D721Med (cell line): Measurements from ENCODE around the gene MUC20.
A peak's percentile ranks its signal among the peaks of the same experiment; 100 is the strongest.
"Not testable (repeated sequence)": the region's sequence is repeated elsewhere in the genome, so short reads cannot be mapped to it uniquely, and the experiment has no call there.

ENCODE experiments used
- DNase-seq: peaks from one replicate; pipeline ENCODE4 v3.0.0; 2011; ENCODE audit warnings: low spot score; ENCODE audit not compliant: insufficient read length
- FAIRE-seq: peaks from 2 replicates; lab custom pipeline; 2011; peaks lifted over from hg19 to GRCh38; lab: Jason Lieb, UNC
- CTCF ChIP-seq: IDR thresholded peaks from 2 replicates; pipeline ENCODE4 v1.5.1; 2012; ENCODE audit warnings: mild to moderate bottlenecking, control low read depth; ENCODE audit not compliant: insufficient read depth; ENCODE audit errors: missing control alignments

The MUC20 gene

DNA sequence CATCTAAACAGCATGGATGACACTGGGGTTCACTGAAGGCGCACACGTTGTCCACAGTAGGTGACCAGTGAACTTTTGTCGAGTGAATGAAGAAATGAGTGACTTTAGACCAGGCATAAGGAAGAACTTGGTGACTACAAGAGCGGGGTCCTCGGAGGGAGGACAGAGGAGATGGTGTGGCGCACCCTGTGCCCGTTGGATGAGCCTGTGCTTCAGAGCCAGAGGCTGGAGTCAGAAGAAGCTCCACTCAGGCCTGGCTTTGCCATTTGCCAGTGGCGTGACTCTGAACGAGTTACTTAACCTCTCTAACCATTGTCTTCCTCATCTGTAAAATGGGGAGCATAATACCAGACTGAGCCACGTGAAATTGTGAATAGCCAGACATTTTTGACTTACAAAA, 48.8 kb downstream of the MUC20 start:
- no peak for TF ChIP-seq CTCF
- FAIRE-seq: no peak
- peak; percentile 2 for DNase-seq

DNA sequence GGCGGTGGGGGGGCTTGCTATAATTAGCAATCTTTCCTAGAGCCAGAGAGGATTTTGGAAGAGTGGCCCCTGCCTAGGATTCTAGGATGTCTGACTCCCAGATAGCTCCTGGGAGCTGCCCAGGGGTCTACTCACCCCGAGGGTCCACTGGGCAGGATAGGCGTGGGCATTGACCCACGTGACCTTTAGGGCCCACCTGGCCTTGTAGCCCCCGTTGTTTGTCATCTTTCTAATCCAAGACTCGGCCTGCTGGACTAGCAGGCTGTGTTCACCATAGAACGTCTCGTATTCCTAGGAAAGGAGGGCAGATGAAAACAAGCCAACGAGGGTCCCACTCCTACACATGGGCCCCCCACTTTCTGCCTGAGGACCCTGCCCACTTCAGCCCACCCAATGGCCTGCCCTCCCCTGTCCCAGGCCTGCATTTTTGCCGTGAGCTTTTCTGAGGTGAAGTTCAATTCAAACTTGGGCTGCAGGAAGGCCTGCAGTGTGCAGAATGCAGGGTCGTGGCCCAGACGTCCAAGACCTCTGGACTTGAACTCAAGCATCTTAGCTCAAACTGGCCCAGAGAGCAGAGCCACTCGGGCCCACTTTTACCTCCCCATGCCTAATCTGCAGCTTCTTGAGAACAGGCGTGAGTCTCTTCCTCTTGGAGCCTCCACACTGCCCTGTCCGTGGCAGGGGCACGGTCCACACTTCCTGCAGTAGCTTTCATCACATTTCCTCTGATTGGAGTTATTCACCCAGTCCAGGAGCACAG, 49.5 kb downstream of the MUC20 start:
- FAIRE-seq: no peak
- peak; percentile 6 for DNase-seq
- no peak for TF ChIP-seq CTCF

DNA sequence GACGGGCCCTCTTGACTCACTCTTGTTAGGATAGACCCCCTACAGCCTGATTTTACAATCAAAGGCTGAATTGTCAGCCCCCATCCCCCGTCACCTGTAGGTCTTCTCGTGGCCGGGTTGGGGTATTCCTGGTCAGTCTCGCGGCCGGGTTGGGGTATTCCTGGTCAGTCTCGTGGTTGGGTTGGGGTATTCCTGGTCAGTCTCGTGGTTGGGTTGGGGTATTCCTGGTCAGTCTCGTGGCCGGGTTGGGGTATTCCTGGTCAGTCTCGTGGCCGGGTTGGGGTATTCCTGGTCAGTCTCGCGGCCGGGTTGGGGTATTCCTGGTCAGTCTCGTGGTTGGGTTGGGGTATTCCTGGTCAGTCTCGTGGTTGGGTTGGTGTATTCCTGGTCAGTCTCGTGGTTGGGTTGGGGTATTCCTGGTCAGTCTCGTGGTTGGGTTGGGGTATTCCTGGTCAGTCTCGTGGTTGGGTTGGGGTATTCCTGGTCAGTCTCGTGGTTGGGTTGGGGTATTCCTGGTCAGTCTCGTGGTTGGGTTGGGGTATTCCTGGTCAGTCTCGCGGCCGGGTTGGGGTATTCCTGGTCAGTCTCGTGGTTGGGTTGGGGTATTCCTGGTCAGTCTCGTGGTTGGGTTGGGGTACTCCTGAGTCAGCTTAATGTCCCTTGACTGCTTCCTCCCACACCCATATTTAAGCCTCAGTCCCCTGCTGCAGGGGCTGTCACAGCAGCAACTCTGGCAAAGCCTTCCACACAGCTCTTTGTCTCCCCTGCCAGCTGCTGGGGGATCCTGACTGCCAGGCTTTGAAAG, 50.3 kb downstream of the MUC20 start:
- not testable (repeated sequence) for FAIRE-seq
- DNase-seq: peak; percentile 12

DNA sequence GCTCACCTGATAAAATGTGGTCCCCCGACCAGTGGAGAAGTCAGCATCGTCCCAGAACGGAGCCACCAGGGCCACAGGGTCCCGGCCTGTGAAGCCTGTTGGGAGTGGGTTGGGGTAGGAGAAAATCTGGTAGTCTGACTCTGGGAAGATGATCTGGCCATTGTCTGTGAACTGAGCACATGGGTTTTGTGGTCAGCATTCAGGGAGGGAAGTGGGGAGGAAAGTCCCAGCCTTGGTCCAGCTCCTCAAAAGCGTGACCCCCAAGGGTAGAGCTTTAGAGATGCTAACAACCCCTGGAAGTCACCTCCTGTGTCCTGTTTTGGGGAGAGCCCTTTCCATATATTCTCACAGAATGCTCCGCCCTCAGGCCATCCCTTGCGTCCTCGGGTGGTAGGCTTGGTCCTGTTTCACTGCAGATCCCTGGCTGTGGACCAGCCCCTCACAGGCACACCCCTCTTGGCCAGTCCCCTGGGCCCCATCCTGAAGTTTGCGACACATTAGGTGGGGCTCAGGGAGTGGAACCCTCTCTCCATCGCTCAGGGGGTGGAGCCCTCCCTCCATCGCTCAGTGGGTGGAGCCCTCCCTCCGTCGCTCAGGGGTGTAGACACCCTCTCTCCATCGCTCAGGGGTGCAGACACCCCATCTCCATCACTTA, 51.0 kb downstream of the MUC20 start:
- DNase-seq (no peak), FAIRE-seq (no peak)
- TF ChIP-seq CTCF: no peak

GRCh38 chr3:195773956-195774537, 53.3 kb downstream of the MUC20 start:
- FAIRE-seq: no peak
- no peak for TF ChIP-seq CTCF

GRCh38 chr3:195774917-195775316, 54.1 kb downstream of the MUC20 start:
- DNase-seq: peak; percentile 63
- no peak for FAIRE-seq
- peak; percentile 75 for TF ChIP-seq CTCF

More at GRCh38 chr3:195773956-195774537, 53.3 kb downstream of the MUC20 start:
- DNase-seq: no peak

DNA sequence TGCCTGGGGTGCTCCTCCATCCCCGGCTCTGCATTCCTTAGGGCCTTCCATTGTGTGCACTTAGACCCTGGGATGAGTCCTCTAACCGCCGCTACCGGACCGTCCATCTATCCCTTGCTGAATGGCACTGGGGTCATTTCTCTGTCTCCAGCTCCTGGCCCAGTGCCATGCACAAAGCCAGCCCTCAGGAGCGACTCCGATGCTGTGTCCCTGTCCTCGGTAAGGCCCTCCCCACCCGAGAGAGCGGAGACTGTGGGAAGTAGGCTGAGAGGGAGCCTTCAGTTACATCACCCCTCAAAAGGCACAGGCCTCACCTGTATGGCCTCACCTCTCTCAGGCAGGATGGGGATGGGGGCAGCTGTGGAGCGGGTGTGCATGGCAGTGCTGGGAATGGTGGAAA, 57.2 kb downstream of the MUC20 start:
- no peak for TF ChIP-seq CTCF
- no peak for FAIRE-seq
- DNase-seq: no peak

- not testable (repeated sequence) for DNase-seq, FAIRE-seq
Measured at GRCh38 chr3:195781236-195781635, 60.5 kb downstream of the MUC20 start.
